ENCODE results near the gene CDH8. TPM values are rescaled to one million over a fixed set of nuclear protein-coding genes. Genes with fewer than 3 reads are reported as not detected.

CDH8 gene, protein sequence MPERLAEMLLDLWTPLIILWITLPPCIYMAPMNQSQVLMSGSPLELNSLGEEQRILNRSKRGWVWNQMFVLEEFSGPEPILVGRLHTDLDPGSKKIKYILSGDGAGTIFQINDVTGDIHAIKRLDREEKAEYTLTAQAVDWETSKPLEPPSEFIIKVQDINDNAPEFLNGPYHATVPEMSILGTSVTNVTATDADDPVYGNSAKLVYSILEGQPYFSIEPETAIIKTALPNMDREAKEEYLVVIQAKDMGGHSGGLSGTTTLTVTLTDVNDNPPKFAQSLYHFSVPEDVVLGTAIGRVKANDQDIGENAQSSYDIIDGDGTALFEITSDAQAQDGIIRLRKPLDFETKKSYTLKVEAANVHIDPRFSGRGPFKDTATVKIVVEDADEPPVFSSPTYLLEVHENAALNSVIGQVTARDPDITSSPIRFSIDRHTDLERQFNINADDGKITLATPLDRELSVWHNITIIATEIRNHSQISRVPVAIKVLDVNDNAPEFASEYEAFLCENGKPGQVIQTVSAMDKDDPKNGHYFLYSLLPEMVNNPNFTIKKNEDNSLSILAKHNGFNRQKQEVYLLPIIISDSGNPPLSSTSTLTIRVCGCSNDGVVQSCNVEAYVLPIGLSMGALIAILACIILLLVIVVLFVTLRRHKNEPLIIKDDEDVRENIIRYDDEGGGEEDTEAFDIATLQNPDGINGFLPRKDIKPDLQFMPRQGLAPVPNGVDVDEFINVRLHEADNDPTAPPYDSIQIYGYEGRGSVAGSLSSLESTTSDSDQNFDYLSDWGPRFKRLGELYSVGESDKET
- not detected for total RNA-seq

DNA sequence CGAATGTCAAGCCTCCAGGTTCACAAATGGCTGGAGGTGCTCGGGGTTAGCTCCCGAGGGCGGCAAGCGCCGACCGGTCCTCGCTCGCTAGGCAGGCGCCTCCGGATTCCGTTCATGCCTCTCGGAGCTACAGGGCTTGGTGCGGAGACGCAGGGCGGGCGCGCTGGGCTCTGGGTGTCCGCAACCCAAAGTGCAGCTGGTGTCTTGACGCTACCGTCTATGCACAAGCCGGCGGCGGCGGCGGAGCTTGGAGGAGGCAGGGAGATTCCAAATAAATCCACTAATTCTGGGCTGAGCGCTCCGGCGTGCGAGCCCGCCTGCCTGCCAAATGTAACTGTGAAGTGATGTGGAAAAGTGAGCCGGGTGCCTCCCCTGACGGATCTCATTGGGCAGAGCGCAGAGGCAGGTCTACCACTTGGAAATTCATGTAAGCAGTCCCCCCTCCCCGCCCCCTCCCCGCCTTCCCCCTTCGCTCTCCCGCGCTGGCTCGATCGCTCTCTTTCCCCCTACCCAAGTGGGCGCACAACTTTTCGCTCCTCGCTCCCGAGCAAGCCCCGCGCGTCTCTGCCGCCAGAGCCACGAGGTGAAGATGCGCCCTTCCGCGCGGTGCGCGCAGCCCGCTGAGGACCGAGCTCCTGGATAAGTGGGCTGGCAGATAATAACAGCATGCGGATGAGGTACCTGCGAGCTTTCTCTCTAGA is at the start of gene CDH8:
TSS of gene CDH8 (minus strand) at position 338 of the 701 bp plus-strand sequence. CDS start 15,035 bp downstream, outside the sequence.
- Mint-ChIP-seq H3K4me1 (ENCODE audit: low read depth) (no peaks in the 10 kb centered on the region), H3K4me3 (no peak within 1 kb of the TSS), H3K27me3 (ENCODE audit: low read depth) (peaks cover 20% of the 10 kb centered on the region), H3K9me3 (peaks cover 12% of the 10 kb centered on the region), H3K36me3 (ENCODE audit: insufficient read depth) (no peaks in the 10 kb centered on the region)
- no peak for DNase-seq
- ATAC-seq = no peak

DNA sequence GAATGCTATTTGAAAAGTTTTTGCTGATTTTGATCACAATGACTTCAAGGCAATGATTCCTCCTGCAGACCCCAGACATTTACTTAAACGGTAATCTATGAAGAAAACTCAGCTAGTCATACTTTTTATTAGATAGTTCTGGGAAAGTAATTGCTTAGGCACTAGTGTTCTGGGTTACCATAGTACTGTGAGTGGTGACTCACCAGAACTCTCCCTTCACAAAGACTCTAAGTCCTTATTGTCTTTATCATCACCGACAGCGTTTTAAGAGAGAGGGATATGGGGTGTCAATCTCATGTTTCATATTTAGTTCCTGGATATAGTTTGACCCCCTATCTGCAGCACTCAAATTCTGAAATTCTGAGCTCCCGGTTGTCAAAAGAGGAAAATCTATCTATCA is 43.0 kb upstream of the CDH8 start:
- no peaks in the 10 kb centered on the region for H3K4me1 Mint-ChIP-seq (ENCODE audit: low read depth)
- no peak for ATAC-seq
- no peak overlapping the region for H3K4me3 Mint-ChIP-seq
- no peaks in the 10 kb centered on the region for H3K27me3 Mint-ChIP-seq (ENCODE audit: low read depth)
- H3K36me3 Mint-ChIP-seq (ENCODE audit: insufficient read depth) = no peaks in the 10 kb centered on the region
- H3K9me3 Mint-ChIP-seq = peaks cover 8% of the 10 kb centered on the region
- DNase-seq = no peak

DNA sequence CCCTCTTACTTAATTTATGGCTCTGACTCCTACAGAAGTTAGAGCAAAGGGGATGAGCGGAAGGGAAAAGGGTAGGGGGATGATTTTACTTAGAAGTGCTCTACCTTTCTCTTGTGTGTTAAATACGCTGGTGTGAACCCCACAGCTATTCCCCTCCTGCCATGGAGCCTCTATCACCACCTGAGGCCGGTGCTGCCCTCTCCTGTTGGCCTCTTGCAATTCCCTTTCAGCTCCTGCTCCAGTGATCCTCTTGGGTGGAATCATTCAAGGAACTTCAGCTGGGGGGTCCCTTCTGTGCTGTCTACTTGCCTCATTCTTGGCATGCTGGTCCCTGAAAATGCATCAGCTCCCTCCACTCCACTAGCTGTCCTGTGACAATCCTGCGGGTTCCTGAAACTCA is 41.8 kb upstream of the CDH8 start:
- no peaks in the 10 kb centered on the region for H3K36me3 Mint-ChIP-seq (ENCODE audit: insufficient read depth)
- no peaks in the 10 kb centered on the region for H3K4me1 Mint-ChIP-seq (ENCODE audit: low read depth)
- peaks cover 11% of the 10 kb centered on the region for H3K9me3 Mint-ChIP-seq
- H3K27me3 Mint-ChIP-seq (ENCODE audit: low read depth) = no peaks in the 10 kb centered on the region
- DNase-seq = no peak
- ATAC-seq = no peak
- no peak overlapping the region for H3K4me3 Mint-ChIP-seq

DNA sequence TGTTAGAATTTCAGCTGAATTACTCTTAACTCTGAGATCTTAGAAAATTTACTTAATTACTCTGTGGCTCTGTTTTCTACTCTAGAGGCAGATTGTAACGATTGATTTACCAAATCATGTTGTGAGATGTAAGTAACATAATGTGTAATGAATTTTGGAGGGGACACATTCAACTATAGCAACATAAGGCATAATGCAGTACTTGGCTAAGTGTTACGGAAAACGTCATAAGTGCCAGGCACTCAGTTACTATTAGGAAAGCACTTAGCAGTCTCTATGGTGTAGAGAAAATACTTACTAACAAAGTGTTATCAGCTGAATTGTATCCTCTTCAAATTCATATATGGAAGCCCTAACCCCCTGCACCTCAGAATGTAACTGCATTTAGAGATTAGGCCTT is 40.6 kb upstream of the CDH8 start:
- ATAC-seq = no peak
- H3K36me3 Mint-ChIP-seq (ENCODE audit: insufficient read depth) = no peaks in the 10 kb centered on the region

DNA sequence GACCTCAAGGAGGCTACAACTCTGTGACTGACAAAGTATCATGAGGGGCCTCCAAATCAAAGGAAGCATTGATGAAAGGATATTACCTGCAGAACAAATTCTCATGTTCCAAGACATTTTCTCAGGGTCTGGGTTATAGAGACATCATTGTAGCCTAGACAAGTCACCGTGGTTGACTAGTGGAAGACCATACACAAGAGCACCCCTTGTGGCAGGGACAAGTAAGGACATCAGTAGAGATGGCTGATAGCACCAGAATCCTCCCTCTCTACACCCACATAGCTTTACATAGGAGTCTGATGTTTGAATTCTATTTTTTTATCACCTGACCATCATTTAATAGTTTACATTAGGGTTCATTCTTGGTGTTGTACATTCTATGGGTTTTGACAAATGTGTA is 32.5 kb upstream of the CDH8 start:
- H3K4me1 Mint-ChIP-seq (ENCODE audit: low read depth) = no peaks in the 10 kb centered on the region
- DNase-seq (no peak), ATAC-seq (no peak)
- no peaks in the 10 kb centered on the region for H3K36me3 Mint-ChIP-seq (ENCODE audit: insufficient read depth)
- peaks cover 14% of the 10 kb centered on the region for H3K9me3 Mint-ChIP-seq
- H3K27me3 Mint-ChIP-seq (ENCODE audit: low read depth) = no peaks in the 10 kb centered on the region
- H3K4me3 Mint-ChIP-seq = no peak overlapping the region

More for the DNA sequence above, 40.6 kb upstream of the CDH8 start:
- Mint-ChIP-seq H3K9me3 (peaks cover 11% of the 10 kb centered on the region), H3K27me3 (ENCODE audit: low read depth) (no peaks in the 10 kb centered on the region), H3K4me3 (no peak overlapping the region), H3K4me1 (ENCODE audit: low read depth) (no peaks in the 10 kb centered on the region)
- no peak for DNase-seq

DNA sequence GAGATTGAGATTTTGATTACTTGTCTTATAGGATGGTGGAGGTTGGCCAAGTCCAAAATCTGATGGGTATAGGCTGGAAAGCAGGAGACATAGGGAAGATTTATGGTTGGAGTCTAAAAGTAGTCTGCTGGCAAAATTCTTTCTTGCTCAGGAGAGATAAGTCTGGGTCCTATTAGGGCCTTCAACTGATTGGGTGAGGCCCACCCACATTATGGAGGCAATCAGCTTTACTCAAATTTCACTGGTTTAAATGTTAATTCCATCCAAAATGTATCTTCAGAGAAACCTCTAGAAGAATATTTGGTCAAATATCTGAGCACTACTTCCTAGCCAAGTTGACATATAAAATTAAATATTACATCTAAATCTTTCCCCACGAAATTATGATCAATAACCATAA is 31.7 kb upstream of the CDH8 start:
- Mint-ChIP-seq H3K4me3 (no peak overlapping the region), H3K27me3 (ENCODE audit: low read depth) (no peaks in the 10 kb centered on the region), H3K4me1 (ENCODE audit: low read depth) (no peaks in the 10 kb centered on the region), H3K36me3 (ENCODE audit: insufficient read depth) (no peaks in the 10 kb centered on the region), H3K9me3 (peaks cover 19% of the 10 kb centered on the region)
- ATAC-seq = no peak
- DNase-seq = no peak

DNA sequence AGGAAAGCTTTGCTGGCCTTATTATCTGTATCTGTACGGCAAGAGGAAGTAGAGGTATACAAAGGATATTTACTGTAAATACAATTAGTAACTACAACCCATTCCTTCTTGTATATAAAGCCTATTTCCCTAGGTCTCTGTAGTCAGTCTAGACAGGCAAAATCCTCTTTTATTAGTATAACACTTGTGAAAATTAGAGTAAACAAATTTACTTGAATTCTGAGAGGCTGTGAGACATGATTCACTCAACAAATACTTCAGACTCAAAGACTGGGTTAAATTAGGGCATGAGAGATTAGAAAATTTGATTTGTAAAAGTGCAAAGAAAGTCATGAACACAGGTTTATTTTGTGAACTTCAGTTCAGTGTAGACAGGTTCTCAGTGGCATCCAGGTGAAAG is 30.9 kb upstream of the CDH8 start:
- Mint-ChIP-seq H3K4me1 (ENCODE audit: low read depth) (no peaks in the 10 kb centered on the region), H3K27me3 (ENCODE audit: low read depth) (no peaks in the 10 kb centered on the region), H3K36me3 (ENCODE audit: insufficient read depth) (no peaks in the 10 kb centered on the region), H3K9me3 (peaks cover 19% of the 10 kb centered on the region), H3K4me3 (no peak overlapping the region)
- DNase-seq (no peak), ATAC-seq (no peak)

DNA sequence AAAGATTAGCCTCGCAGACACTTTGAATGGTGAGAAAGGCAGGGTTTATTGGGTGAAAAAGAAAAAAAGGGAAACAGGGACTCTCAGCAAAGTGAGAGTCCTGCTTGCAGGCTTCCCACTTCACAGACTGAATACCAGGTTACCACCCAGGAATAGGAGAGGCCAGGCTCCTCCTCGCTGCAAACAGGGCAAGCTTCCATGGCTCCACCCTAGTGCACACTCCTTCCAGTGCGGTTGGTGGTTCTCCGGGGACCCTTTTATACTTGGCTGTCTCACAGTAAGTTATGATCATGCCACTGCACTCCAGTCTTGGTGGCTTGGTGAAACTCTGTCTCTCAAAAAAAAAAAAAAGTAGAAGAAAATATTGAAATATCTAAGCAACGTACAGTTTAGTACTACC is 30.5 kb upstream of the CDH8 start:
- no peaks in the 10 kb centered on the region for H3K36me3 Mint-ChIP-seq (ENCODE audit: insufficient read depth)
- DNase-seq (no peak), ATAC-seq (no peak)
- peaks cover 19% of the 10 kb centered on the region for H3K9me3 Mint-ChIP-seq
- H3K4me3 Mint-ChIP-seq = no peak overlapping the region
- H3K4me1 Mint-ChIP-seq (ENCODE audit: low read depth) = no peaks in the 10 kb centered on the region
- H3K27me3 Mint-ChIP-seq (ENCODE audit: low read depth) = no peaks in the 10 kb centered on the region

DNA sequence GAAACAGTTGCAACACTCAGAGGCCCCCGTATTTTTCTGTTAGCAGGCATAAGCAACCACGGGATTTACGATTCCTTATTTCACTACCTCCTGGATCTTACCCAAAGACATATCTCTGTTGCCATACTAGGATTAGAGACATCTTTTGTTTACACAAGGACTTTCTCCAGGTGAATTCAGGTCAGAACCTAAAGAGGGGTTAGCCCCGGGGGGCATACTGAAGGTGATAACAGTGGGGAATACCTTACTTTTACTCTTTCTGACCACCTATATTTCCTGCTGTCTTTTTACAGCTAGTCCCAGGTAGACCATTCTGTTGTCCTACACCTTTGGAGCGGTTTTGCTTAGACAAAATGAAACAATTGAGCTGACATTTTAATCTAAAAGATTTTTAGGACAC is 27.9 kb upstream of the CDH8 start:
- Mint-ChIP-seq H3K36me3 (ENCODE audit: insufficient read depth) (no peaks in the 10 kb centered on the region), H3K27me3 (ENCODE audit: low read depth) (no peaks in the 10 kb centered on the region), H3K4me3 (no peak overlapping the region), H3K9me3 (peaks cover 28% of the 10 kb centered on the region), H3K4me1 (ENCODE audit: low read depth) (no peaks in the 10 kb centered on the region)
- ATAC-seq (no peak), DNase-seq (no peak)

DNA sequence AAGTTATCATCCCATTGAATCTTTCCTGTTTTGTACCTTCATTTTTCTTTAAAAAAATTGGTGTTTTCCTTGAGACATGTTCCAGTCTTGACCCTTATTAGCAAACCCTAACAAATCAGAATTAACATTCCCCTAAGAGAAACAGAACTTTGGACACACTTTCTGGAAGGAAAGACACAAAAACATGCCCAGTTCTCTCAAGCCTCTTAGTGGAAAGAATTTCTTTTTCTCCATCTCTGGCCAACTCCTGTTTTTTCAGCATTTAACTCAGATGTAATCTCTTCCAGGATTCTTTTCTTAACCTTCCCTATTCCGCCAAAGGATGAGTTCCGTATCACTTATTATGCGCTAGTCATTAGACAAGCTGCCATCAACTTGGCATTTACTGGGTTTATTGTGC is 23.9 kb upstream of the CDH8 start:
- Mint-ChIP-seq H3K4me3 (no peak overlapping the region), H3K4me1 (ENCODE audit: low read depth) (no peaks in the 10 kb centered on the region), H3K36me3 (ENCODE audit: insufficient read depth) (no peaks in the 10 kb centered on the region), H3K27me3 (ENCODE audit: low read depth) (no peaks in the 10 kb centered on the region), H3K9me3 (peaks cover 45% of the 10 kb centered on the region)
- ATAC-seq (no peak), DNase-seq (no peak)

DNA sequence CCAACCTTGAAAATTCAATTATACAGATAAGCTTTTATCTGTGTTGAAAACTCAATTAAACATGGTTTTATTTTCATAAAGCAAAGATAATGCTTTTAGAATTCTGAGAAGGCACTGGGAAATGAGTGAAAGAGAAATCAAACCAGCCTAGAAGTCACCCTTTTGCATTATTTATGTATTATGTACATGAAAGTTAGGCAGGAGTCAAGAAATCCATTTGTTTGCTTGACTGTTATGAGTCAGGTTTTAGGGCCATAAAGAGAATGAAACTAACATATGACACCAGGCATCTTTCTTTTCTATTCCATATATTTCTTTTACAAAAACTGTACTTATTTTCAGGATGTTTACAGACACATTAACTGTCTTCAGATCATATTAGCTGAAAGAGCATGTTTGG is 23.3 kb upstream of the CDH8 start:
- H3K36me3 Mint-ChIP-seq (ENCODE audit: insufficient read depth) = no peaks in the 10 kb centered on the region
- H3K27me3 Mint-ChIP-seq (ENCODE audit: low read depth) = no peaks in the 10 kb centered on the region
- H3K4me1 Mint-ChIP-seq (ENCODE audit: low read depth) = no peaks in the 10 kb centered on the region

DNA sequence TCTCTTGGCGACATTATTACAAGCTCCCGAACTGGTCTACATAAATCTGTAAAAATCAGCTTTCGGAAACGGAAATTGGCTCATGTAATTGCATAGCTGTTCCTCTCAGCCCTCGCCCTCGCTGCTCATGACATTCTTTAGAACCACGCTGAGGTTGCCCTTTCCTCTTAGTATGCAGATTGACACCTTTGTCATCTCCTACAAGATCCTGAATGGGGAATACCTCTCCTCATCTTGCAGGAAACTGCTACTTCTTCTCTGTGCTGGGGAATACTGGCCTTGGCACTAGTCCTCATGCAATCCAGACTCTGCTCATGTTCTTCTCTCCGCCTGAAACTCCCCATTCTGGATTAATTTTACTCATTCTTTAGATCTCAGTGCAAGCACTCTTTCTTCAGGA is 22.2 kb upstream of the CDH8 start:
- no peaks in the 10 kb centered on the region for H3K27me3 Mint-ChIP-seq (ENCODE audit: low read depth)
- H3K4me1 Mint-ChIP-seq (ENCODE audit: low read depth) = no peaks in the 10 kb centered on the region
- peaks cover 38% of the 10 kb centered on the region for H3K9me3 Mint-ChIP-seq
- ATAC-seq (no peak), DNase-seq (no peak)
- no peaks in the 10 kb centered on the region for H3K36me3 Mint-ChIP-seq (ENCODE audit: insufficient read depth)
- H3K4me3 Mint-ChIP-seq = no peak overlapping the region

More for the DNA sequence above, 23.3 kb upstream of the CDH8 start:
- DNase-seq (no peak), ATAC-seq (no peak)
- peaks cover 45% of the 10 kb centered on the region for H3K9me3 Mint-ChIP-seq
- no peak overlapping the region for H3K4me3 Mint-ChIP-seq

DNA sequence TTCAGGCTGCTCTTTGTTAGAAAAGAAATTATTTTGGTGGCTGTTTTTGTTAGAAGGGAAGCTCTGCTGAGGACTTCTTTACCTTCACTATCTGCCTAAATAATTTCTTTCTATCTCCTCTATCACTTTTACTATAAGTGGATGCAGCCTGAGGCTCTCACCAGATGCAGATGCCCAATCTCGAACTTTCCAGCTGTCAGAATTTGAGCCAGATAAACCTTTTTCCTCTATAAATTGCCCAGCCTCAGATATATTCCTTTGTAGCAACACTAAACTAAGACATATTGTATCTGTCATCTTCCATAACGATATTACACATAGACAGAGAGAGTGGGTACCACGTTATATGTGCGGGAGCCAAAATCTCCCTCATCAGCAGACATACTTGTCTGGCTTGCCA is 15.7 kb upstream of the CDH8 start:
- peaks cover 25% of the 10 kb centered on the region for H3K9me3 Mint-ChIP-seq
- ATAC-seq = no peak
- H3K27me3 Mint-ChIP-seq (ENCODE audit: low read depth) = no peaks in the 10 kb centered on the region
- no peak overlapping the region for H3K4me3 Mint-ChIP-seq
- DNase-seq = no peak
- H3K4me1 Mint-ChIP-seq (ENCODE audit: low read depth) = no peaks in the 10 kb centered on the region
- no peaks in the 10 kb centered on the region for H3K36me3 Mint-ChIP-seq (ENCODE audit: insufficient read depth)

DNA sequence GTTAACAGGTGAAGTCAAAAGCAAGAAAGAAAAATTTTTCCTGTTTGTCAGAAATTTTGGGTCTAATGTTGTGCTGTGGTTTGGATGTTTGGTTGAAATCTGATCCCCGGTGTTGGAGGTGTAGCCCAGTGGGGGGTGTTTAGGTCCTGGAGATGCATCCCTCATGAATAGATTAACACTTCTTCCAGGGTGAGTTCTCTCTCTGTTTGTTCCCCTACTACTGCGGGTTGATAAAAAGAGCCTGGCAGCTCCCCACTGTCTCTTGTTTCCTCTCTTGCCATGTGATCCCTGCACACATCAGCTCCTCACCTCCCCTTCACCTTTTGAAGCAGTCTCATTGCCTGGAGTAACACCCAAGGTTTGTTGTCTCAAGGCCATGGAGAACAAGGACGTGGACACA is 14.6 kb upstream of the CDH8 start:
- H3K9me3 Mint-ChIP-seq = peaks cover 21% of the 10 kb centered on the region
- no peak overlapping the region for H3K4me3 Mint-ChIP-seq
- ATAC-seq = no peak
- H3K4me1 Mint-ChIP-seq (ENCODE audit: low read depth) = no peaks in the 10 kb centered on the region
- DNase-seq = no peak
- no peaks in the 10 kb centered on the region for H3K36me3 Mint-ChIP-seq (ENCODE audit: insufficient read depth)
- H3K27me3 Mint-ChIP-seq (ENCODE audit: low read depth) = no peaks in the 10 kb centered on the region
